ENCODE data around the gene TRPM8. TPM values are rescaled to one million over a fixed set of nuclear protein-coding genes. Genes with fewer than 3 reads are reported as not detected.
A peak's percentile ranks its signal among the peaks of the same experiment; 100 is the strongest.

Gene TRPM8
- total and polyA plus RNA-seq, 4 donors = 0.03 to 0.14 TPM; not detected in 2

DNA sequence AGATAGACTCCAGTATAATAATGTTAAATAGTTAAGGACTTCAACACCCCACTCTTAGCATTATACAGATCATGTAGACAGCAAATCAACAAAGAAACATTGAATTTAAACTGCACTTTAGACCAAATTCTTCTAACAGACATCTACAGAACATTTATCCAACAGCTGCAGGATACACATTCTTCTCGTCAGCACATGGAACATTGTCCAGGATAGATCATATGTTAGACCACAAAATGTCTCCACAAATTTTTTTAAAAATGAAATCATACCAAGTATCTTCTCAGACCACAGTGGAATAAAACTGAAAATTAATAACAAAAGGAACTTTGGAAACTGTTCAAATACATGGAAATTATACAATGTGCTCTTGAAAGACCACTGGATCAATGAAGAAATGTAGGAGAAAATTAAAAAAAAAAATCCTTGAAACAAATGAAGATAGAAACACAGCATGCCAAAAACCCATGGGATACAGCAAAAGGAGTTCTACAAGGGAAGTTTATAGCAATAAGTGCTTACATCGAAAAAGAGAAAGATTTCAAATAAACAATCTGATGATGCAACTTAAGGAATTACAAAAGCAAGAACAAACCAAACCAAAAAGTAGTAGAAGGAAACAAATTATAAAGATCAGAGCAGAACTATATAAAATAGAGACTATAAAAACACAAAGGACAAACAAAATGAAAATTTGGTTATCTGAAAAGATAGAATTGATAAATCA, 121.1 kb downstream of the TRPM8 start:
- Histone ChIP-seq H3K9ac (ENCODE audit: insufficient read depth in 1 of 2, low read length in 2 of 2) (no peak overlapping the region), H3K27ac (ENCODE audit: low read depth in 1 of 2, low read length in 1 of 2) (no peak overlapping the region), H3K4me1 (ENCODE audit: control insufficient read depth in 5 of 5, insufficient read depth in 5 of 5, low read length in 5 of 5) (no peaks in the 10 kb centered on the region), H3K4me3 (no peak overlapping the region), H3K27me3 (ENCODE audit: control insufficient read depth in 3 of 3, insufficient read depth in 3 of 3, low read length in 2 of 3) (no peaks in the 10 kb centered on the region), H3K9me3 (ENCODE audit: control insufficient read depth in 4 of 4, insufficient read depth in 3 of 4, low read length in 3 of 4) (peaks cover 0 to 11% (median 7%) of the 10 kb centered on the region in 4 donors), H3K36me3 (ENCODE audit: control insufficient read depth in 4 of 4, insufficient read depth in 4 of 4, low read length in 4 of 4) (no peaks in the 10 kb centered on the region)
- no peak for ATAC-seq (ENCODE audit: insufficient read depth, low FRiP score)
- DNase-seq = no peak
- 80 to 83% methylated on average over 2 of the region's 2 CpGs for WGBS, 2 donors
- TF ChIP-seq, protein P1, sequence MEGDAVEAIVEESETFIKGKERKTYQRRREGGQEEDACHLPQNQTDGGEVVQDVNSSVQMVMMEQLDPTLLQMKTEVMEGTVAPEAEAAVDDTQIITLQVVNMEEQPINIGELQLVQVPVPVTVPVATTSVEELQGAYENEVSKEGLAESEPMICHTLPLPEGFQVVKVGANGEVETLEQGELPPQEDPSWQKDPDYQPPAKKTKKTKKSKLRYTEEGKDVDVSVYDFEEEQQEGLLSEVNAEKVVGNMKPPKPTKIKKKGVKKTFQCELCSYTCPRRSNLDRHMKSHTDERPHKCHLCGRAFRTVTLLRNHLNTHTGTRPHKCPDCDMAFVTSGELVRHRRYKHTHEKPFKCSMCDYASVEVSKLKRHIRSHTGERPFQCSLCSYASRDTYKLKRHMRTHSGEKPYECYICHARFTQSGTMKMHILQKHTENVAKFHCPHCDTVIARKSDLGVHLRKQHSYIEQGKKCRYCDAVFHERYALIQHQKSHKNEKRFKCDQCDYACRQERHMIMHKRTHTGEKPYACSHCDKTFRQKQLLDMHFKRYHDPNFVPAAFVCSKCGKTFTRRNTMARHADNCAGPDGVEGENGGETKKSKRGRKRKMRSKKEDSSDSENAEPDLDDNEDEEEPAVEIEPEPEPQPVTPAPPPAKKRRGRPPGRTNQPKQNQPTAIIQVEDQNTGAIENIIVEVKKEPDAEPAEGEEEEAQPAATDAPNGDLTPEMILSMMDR (IDR thresholded peaks at IDR 0.05; ENCODE audit: control extremely low read depth, extremely low read depth) = no peak

DNA sequence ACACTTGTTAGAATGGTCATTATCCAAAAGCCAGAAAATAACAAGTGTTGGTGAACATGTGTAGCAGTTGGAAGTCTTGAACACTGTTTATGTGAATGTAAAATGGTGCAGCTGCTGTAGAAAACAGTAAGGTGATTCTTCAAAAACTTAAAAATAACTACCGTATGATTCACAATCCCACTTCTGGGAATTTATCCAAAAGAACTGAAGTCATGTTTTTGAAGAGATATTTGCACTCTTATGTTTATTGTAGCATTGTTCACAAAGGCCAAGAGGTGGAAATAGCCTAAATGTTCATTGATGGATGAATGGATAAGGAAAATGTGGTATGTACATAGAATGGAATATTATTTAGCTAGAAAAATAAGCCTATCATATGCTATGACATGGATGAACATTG, 127.0 kb downstream of the TRPM8 start:
- no peaks in the 10 kb centered on the region for H3K36me3 ChIP-seq (ENCODE audit: control insufficient read depth in 4 of 4, insufficient read depth in 4 of 4, low read length in 4 of 4)
- TF ChIP-seq, protein P1 (IDR thresholded peaks at IDR 0.05; ENCODE audit: control extremely low read depth, extremely low read depth) = no peak
- no peak overlapping the region for H3K9ac ChIP-seq (ENCODE audit: insufficient read depth in 1 of 2, low read length in 2 of 2)
- no peak overlapping the region for H3K4me3 ChIP-seq
- H3K27ac ChIP-seq (ENCODE audit: low read depth in 1 of 2, low read length in 1 of 2) = no peak overlapping the region
- peak; percentile 17 for ATAC-seq (ENCODE audit: insufficient read depth, low FRiP score)
- DNase-seq = no peak
- no peaks in the 10 kb centered on the region for H3K4me1 ChIP-seq (ENCODE audit: control insufficient read depth in 5 of 5, insufficient read depth in 5 of 5, low read length in 5 of 5)
- no peaks in the 10 kb centered on the region for H3K27me3 ChIP-seq (ENCODE audit: control insufficient read depth in 3 of 3, insufficient read depth in 3 of 3, low read length in 2 of 3)
- 44 to 61% methylated on average over 1 of the region's 1 CpG for WGBS, 2 donors
- H3K9me3 ChIP-seq (ENCODE audit: control insufficient read depth in 4 of 4, insufficient read depth in 3 of 4, low read length in 3 of 4) = peaks cover 0 to 3% (median 0%) of the 10 kb centered on the region in 4 donors

DNA sequence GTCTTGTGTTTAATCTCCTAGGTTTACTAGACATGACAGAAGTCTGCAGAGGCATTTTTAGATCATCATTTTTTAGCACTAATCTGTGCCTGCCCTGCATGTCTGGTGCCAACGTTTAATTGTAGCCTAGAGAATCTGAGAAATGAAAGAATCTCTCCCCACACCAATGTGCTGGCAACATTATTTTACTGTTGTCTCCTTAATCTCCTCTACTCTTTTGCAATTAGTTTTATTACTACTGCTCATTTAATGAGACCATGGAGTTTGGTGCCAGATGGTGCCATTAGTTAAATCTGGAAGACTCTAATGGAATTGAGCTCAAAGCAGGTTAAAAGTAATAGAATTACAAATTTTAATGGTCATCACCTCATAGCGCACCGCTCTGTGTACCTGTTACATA, 129.3 kb downstream of the TRPM8 start:
- Histone ChIP-seq H3K4me1 (ENCODE audit: control insufficient read depth in 5 of 5, insufficient read depth in 5 of 5, low read length in 5 of 5) (no peaks in the 10 kb centered on the region), H3K9me3 (ENCODE audit: control insufficient read depth in 4 of 4, insufficient read depth in 3 of 4, low read length in 3 of 4) (peaks cover 0 to 4% (median 0%) of the 10 kb centered on the region in 4 donors), H3K9ac (ENCODE audit: insufficient read depth in 1 of 2, low read length in 2 of 2) (no peak overlapping the region), H3K4me3 (no peak overlapping the region), H3K27ac (ENCODE audit: low read depth in 1 of 2, low read length in 1 of 2) (no peak overlapping the region), H3K27me3 (ENCODE audit: control insufficient read depth in 3 of 3, insufficient read depth in 3 of 3, low read length in 2 of 3) (no peaks in the 10 kb centered on the region), H3K36me3 (ENCODE audit: control insufficient read depth in 4 of 4, insufficient read depth in 4 of 4, low read length in 4 of 4) (no peaks in the 10 kb centered on the region)
- WGBS, 2 donors = 82 to 91% methylated on average over 3 of the region's 3 CpGs
- ATAC-seq (ENCODE audit: insufficient read depth, low FRiP score) (no peak), DNase-seq (no peak)
- TF ChIP-seq, protein P1 (IDR thresholded peaks at IDR 0.05; ENCODE audit: control extremely low read depth, extremely low read depth) = no peak

DNA sequence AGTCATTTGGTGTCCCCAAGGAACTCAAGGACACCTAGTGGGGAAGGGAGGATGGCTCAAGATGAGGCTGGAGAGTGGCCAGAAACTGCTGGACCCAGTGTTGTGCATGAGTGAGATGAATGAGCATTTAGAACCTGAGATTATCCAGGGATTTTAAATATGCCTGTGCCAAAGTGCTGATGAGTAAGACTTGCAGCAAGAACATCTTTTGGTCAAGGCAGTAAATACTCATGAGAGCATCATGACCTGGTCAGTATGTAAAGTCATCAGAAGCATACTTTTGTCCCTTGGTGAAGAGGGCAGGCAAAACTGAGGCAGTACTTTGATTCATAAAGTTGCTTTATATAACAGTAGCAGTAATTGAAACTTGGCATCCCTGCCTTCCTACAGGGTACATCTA, 130.2 kb downstream of the TRPM8 start:
- TF ChIP-seq, protein P1 (IDR thresholded peaks at IDR 0.05; ENCODE audit: control extremely low read depth, extremely low read depth) = no peak
- Histone ChIP-seq H3K9ac (ENCODE audit: insufficient read depth in 1 of 2, low read length in 2 of 2) (no peak overlapping the region), H3K4me3 (no peak overlapping the region), H3K27ac (ENCODE audit: low read depth in 1 of 2, low read length in 1 of 2) (no peak overlapping the region), H3K9me3 (ENCODE audit: control insufficient read depth in 4 of 4, insufficient read depth in 3 of 4, low read length in 3 of 4) (peaks cover 0 to 4% (median 0%) of the 10 kb centered on the region in 4 donors), H3K4me1 (ENCODE audit: control insufficient read depth in 5 of 5, insufficient read depth in 5 of 5, low read length in 5 of 5) (no peaks in the 10 kb centered on the region), H3K36me3 (ENCODE audit: control insufficient read depth in 4 of 4, insufficient read depth in 4 of 4, low read length in 4 of 4) (no peaks in the 10 kb centered on the region), H3K27me3 (ENCODE audit: control insufficient read depth in 3 of 3, insufficient read depth in 3 of 3, low read length in 2 of 3) (peaks cover 0 to 3% (median 0%) of the 10 kb centered on the region in 3 donors)
- no peak for ATAC-seq (ENCODE audit: insufficient read depth, low FRiP score)
- DNase-seq = no peak

Measured in lung (tissue), 12 donors.